DOHH2 (cell line): ENCODE data around the gene NHERF2.

Experiments
- H3F3A ChIP-seq: fragments of 200-600 bp; sonication (generic), shearing (Covaris generic); 2 replicates; pipeline ENCODE4 v1.6.0; 2016; ENCODE audit warnings: antibody characterized with exemption, mild to moderate bottlenecking; ENCODE audit not compliant: control insufficient read depth, insufficient read depth
- H3K27ac ChIP-seq: fragments of 200-600 bp; sonication (generic); 2 replicates; pipeline ENCODE4 v1.5.1; 2014; ENCODE audit warnings: low read depth, mild to moderate bottlenecking, low read length, moderate library complexity
- H3K27me3 ChIP-seq: fragments of 200-600 bp; sonication (generic); 2 replicates; pipeline ENCODE4 v1.6.1; 2014; ENCODE audit warnings: mild to moderate bottlenecking, low read length, mixed read lengths; ENCODE audit not compliant: control insufficient read depth
- H3K36me3 ChIP-seq: fragments of 200-600 bp; sonication (generic); 2 replicates; pipeline ENCODE4 v1.6.1; 2014; ENCODE audit warnings: mild to moderate bottlenecking, low read length, moderate library complexity, mixed read lengths; ENCODE audit not compliant: control insufficient read depth
- H3K4me1 ChIP-seq: fragments of 200-600 bp; sonication (generic); 2 replicates; pipeline ENCODE4 v1.6.1; 2014; ENCODE audit warnings: mild to moderate bottlenecking, low read length, mixed read lengths; ENCODE audit not compliant: control insufficient read depth
- H3K4me2 ChIP-seq: fragments of 200-600 bp; sonication (generic); 2 replicates; pipeline ENCODE4 v1.6.0; 2014; ENCODE audit warnings: mild to moderate bottlenecking, low read length, moderate library complexity
- H3K4me3 ChIP-seq: fragments of 200-600 bp; sonication (generic); 2 replicates; pipeline ENCODE4 v1.5.1; 2014; ENCODE audit warnings: mild to moderate bottlenecking, low read length, mixed read lengths
- H3K79me2 ChIP-seq: fragments of 200-600 bp; sonication (generic); 2 replicates; pipeline ENCODE4 v1.6.1; 2014; ENCODE audit warnings: mild to moderate bottlenecking, low read length, mixed read lengths; ENCODE audit not compliant: control insufficient read depth
- H3K9me2 ChIP-seq: fragments of 200-600 bp; sonication (generic); replicated peaks from 2 replicates; pipeline ENCODE4 v1.6.1; 2014; ENCODE audit warnings: mild to moderate bottlenecking, low read length, mixed read lengths; ENCODE audit not compliant: control insufficient read depth
- H3K9me3 ChIP-seq: fragments of 200-600 bp; sonication (generic); 2 replicates; pipeline ENCODE4 v1.6.1; 2014; ENCODE audit warnings: antibody characterized with exemption, low read length, mixed read lengths; ENCODE audit not compliant: control insufficient read depth, insufficient read depth
- H4K20me1 ChIP-seq: fragments of 200-600 bp; sonication (generic); 2 replicates; pipeline ENCODE4 v1.6.0; 2014; ENCODE audit warnings: low read depth, mild to moderate bottlenecking, antibody characterized with exemption, low read length, moderate library complexity; ENCODE audit not compliant: control insufficient read depth, insufficient read depth
- EZH2phosphoT487 ChIP-seq: fragments of 200-600 bp; sonication (generic); IDR thresholded peaks from 2 replicates; pipeline ENCODE4 v1.6.1; 2017; ENCODE audit warnings: borderline replicate concordance, mild to moderate bottlenecking, antibody characterized with exemption, low read length, moderate library complexity, mixed read lengths
- TF ChIP-seq, protein P1 (sequence below): fragments of 200-600 bp; sonication (generic); IDR thresholded peaks from one replicate; pipeline ENCODE4 v1.5.1; 2014; ENCODE audit warnings: antibody characterized with exemption, mild to moderate bottlenecking, low read depth, low read length; ENCODE audit not compliant: poor library complexity, severe bottlenecking

NHERF2 gene

DNA sequence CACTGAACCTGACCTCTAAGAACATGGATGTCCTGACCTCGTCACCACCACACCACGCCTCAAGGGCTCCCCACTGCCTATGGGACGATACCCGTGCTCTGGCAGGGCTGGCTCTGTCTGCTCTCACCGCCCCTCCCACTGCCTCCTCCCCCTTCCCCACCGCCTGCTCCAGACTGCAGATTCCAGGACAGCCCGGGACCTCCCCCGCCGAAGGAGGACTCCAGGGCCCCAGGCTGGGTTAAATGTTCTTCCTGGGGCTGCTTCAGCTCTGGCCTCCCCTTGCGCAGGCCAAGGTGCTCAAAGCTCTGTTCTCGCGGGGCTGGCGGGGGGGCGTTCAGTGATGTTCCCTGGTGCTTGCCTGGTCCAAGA lies 4.0 kb upstream of the NHERF2 start:
- Histone ChIP-seq H3K4me2 (peak overlapping the region; percentile 81), H3K27ac (no peak overlapping the region), H3K4me1 (peaks cover 19% of the 10 kb centered on the region), H3K36me3 (no peaks in the 10 kb centered on the region), H3K79me2 (no peaks in the 10 kb centered on the region), H3K9me2 (no peaks in the 10 kb centered on the region), H3K9me3 (no peaks in the 10 kb centered on the region), H3K27me3 (peaks cover 54% of the 10 kb centered on the region), H3K4me3 (peak overlapping the region; percentile 58), H3F3A (no peaks in the 10 kb centered on the region; the same call in 1 of the 2 replicates), H4K20me1 (no peaks in the 10 kb centered on the region)
- no peak for TF ChIP-seq EZH2phosphoT487
- TF ChIP-seq, protein P1, sequence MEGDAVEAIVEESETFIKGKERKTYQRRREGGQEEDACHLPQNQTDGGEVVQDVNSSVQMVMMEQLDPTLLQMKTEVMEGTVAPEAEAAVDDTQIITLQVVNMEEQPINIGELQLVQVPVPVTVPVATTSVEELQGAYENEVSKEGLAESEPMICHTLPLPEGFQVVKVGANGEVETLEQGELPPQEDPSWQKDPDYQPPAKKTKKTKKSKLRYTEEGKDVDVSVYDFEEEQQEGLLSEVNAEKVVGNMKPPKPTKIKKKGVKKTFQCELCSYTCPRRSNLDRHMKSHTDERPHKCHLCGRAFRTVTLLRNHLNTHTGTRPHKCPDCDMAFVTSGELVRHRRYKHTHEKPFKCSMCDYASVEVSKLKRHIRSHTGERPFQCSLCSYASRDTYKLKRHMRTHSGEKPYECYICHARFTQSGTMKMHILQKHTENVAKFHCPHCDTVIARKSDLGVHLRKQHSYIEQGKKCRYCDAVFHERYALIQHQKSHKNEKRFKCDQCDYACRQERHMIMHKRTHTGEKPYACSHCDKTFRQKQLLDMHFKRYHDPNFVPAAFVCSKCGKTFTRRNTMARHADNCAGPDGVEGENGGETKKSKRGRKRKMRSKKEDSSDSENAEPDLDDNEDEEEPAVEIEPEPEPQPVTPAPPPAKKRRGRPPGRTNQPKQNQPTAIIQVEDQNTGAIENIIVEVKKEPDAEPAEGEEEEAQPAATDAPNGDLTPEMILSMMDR = no peak

DNA sequence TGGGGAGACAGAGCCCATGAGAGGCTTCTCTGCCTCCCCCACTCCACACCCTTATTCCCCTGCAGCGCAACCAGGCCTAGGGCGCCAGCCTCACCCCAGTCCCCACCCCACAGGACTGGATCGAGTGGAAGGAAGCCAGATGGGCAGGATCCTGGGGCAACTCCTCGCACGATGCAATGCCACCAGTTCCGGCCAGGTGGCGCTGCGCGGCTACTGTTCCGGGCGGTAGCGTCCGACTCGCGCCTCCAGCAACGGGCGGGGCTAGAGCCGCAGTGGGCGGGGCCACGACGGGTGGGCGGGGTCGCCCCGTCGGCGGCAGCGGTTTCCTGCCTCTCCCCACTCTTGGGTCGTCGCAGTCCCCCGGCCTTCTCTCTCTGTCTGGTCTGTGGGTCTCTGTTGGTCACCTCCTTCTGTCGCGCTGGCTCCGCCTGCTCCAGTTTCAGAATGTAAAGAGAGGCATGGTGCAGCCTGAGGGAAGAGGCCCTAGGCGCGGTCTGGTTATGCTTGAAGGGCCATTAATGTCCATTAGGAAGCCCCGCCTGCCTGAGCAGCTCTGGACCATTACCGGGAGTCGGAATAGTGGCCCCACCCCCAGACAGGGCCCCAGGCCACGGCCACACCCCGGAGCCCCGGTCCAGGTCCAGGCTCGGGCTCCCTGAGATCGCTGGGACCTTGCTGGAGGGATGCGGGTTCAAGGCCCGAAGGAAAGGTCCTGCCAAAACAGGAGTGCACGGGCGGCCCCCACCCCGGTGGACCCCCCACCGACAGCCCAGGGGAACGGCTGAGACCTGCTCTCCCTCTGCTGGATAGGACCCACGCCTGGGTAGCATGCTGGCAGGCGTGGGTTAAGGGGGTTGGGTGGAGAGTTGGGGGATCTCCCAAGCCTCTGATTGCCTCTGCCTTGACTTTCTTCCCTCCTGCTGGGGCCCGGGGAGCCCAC lies 3.3 kb upstream of the NHERF2 start:
- TF ChIP-seq, protein P1 = peak; percentile 96
- no peak for TF ChIP-seq EZH2phosphoT487
- peaks cover 58% of the 10 kb centered on the region for H3K27me3 ChIP-seq
- peak overlapping the region; percentile 58 for H3K4me3 ChIP-seq
- H3K9me3 ChIP-seq = no peaks in the 10 kb centered on the region
- no peaks in the 10 kb centered on the region for H3K79me2 ChIP-seq
- no peak overlapping the region for H3K27ac ChIP-seq
- H3K4me2 ChIP-seq = peak overlapping the region; percentile 81
- no peaks in the 10 kb centered on the region; the same call in 1 of the 2 replicates for H4K20me1 ChIP-seq
- H3K9me2 ChIP-seq = no peaks in the 10 kb centered on the region
- H3K4me1 ChIP-seq = peaks cover 19% of the 10 kb centered on the region
- no peaks in the 10 kb centered on the region; the same call in 1 of the 2 replicates for H3F3A ChIP-seq
- H3K36me3 ChIP-seq = no peaks in the 10 kb centered on the region

- H3K4me1 ChIP-seq = peaks cover 19% of the 10 kb centered on the region
- H3K27me3 ChIP-seq = peaks cover 60% of the 10 kb centered on the region
- H3K4me3 ChIP-seq = no peak overlapping the region
- H3K79me2 ChIP-seq = no peaks in the 10 kb centered on the region
- no peak overlapping the region for H3K4me2 ChIP-seq
- no peaks in the 10 kb centered on the region for H3K9me2 ChIP-seq
- no peaks in the 10 kb centered on the region; the same call in 1 of the 2 replicates for H3F3A ChIP-seq
- H3K36me3 ChIP-seq = no peaks in the 10 kb centered on the region
- H4K20me1 ChIP-seq = no peaks in the 10 kb centered on the region; the same call in 1 of the 2 replicates
- H3K27ac ChIP-seq = no peak overlapping the region
- TF ChIP-seq EZH2phosphoT487 = no peak
- TF ChIP-seq, protein P1 = no peak
- H3K9me3 ChIP-seq = no peaks in the 10 kb centered on the region
Observed at GRCh38 chr16:2024032-2024420, 2.7 kb upstream of the NHERF2 start.
